ENCODE results near the gene PPARA. TPM values are rescaled to one million over a fixed set of nuclear protein-coding genes. Genes with fewer than 3 reads are reported as not detected.

The PPARA gene
- polyA plus RNA-seq, 1 donor from 2014 or later: 0.43 TPM

- Histone ChIP-seq H2AFZ (ENCODE audit: low read depth, low read length) (no peak overlapping the region), H3K27ac (ENCODE audit: low read length) (no peak overlapping the region), H3F3A (ENCODE audit: insufficient read depth, low read length, poor library complexity, severe bottlenecking) (no peaks in the 10 kb centered on the region), H3K79me2 (replicated peaks; ENCODE audit: insufficient read depth, low read length) (no peaks in the 10 kb centered on the region), H3K9me3 (ENCODE audit: low read length) (no peaks in the 10 kb centered on the region), H4K20me1 (ENCODE audit: insufficient read depth) (no peaks in the 10 kb centered on the region), H3K4me2 (ENCODE audit: low read length) (no peak overlapping the region), H3K9ac (ENCODE audit: low read length) (no peak overlapping the region), H3K27me3 (ENCODE audit: insufficient read depth, low read depth, low read length) (no peaks in the 10 kb centered on the region), H3K4me3 (ENCODE audit: low read length) (no peak overlapping the region), H3K36me3 (ENCODE audit: insufficient read depth, low read length) (no peaks in the 10 kb centered on the region), H3K9me2 (ENCODE audit: insufficient read depth, low read length) (no peaks in the 10 kb centered on the region)
- TF ChIP-seq RAD21 (conservative IDR thresholded peaks at IDR 0.05) (no peak), SMC3 (conservative IDR thresholded peaks at IDR 0.05; ENCODE audit: poor library complexity) (no peak), EP300 (conservative IDR thresholded peaks at IDR 0.05; ENCODE audit: poor library complexity, severe bottlenecking) (no peak), MXI1 (conservative IDR thresholded peaks at IDR 0.05; ENCODE audit: poor library complexity, severe bottlenecking) (no peak), TAF1 (IDR thresholded peaks at IDR 0.05; ENCODE audit: low read depth) (no peak)
Observed at GRCh38 chr22:46163557-46163888, 13.2 kb downstream of the PPARA start.

- Histone ChIP-seq H3K27ac (ENCODE audit: low read length) (no peak overlapping the region), H3K36me3 (ENCODE audit: insufficient read depth, low read length) (no peaks in the 10 kb centered on the region), H3F3A (ENCODE audit: insufficient read depth, low read length, poor library complexity, severe bottlenecking) (no peaks in the 10 kb centered on the region), H4K20me1 (ENCODE audit: insufficient read depth) (no peaks in the 10 kb centered on the region), H3K27me3 (ENCODE audit: insufficient read depth, low read depth, low read length) (no peaks in the 10 kb centered on the region), H3K4me2 (ENCODE audit: low read length) (no peak overlapping the region), H2AFZ (ENCODE audit: low read depth, low read length) (no peak overlapping the region), H3K9me2 (ENCODE audit: insufficient read depth, low read length) (no peaks in the 10 kb centered on the region), H3K9ac (ENCODE audit: low read length) (no peak overlapping the region), H3K4me3 (ENCODE audit: low read length) (no peak overlapping the region), H3K79me2 (replicated peaks; ENCODE audit: insufficient read depth, low read length) (no peaks in the 10 kb centered on the region), H3K9me3 (ENCODE audit: low read length) (no peaks in the 10 kb centered on the region)
- TF ChIP-seq EZH2 (IDR thresholded peaks at IDR 0.05; ENCODE audit: borderline replicate concordance, insufficient read depth, low read length, poor library complexity, severe bottlenecking) (no peak), TAF1 (IDR thresholded peaks at IDR 0.05; ENCODE audit: low read depth) (no peak), POLR2AphosphoS5 (IDR thresholded peaks at IDR 0.05) (no peak), RAD21 (conservative IDR thresholded peaks at IDR 0.05) (no peak), MXI1 (conservative IDR thresholded peaks at IDR 0.05; ENCODE audit: poor library complexity, severe bottlenecking) (no peak), SMC3 (conservative IDR thresholded peaks at IDR 0.05; ENCODE audit: poor library complexity) (no peak)
- TF ChIP-seq, protein P1, sequence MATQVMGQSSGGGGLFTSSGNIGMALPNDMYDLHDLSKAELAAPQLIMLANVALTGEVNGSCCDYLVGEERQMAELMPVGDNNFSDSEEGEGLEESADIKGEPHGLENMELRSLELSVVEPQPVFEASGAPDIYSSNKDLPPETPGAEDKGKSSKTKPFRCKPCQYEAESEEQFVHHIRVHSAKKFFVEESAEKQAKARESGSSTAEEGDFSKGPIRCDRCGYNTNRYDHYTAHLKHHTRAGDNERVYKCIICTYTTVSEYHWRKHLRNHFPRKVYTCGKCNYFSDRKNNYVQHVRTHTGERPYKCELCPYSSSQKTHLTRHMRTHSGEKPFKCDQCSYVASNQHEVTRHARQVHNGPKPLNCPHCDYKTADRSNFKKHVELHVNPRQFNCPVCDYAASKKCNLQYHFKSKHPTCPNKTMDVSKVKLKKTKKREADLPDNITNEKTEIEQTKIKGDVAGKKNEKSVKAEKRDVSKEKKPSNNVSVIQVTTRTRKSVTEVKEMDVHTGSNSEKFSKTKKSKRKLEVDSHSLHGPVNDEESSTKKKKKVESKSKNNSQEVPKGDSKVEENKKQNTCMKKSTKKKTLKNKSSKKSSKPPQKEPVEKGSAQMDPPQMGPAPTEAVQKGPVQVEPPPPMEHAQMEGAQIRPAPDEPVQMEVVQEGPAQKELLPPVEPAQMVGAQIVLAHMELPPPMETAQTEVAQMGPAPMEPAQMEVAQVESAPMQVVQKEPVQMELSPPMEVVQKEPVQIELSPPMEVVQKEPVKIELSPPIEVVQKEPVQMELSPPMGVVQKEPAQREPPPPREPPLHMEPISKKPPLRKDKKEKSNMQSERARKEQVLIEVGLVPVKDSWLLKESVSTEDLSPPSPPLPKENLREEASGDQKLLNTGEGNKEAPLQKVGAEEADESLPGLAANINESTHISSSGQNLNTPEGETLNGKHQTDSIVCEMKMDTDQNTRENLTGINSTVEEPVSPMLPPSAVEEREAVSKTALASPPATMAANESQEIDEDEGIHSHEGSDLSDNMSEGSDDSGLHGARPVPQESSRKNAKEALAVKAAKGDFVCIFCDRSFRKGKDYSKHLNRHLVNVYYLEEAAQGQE (IDR thresholded peaks at IDR 0.05; ENCODE audit: borderline replicate concordance): no peak
Observed at GRCh38 chr22:46165977-46166376, 15.7 kb downstream of the PPARA start.

DNA sequence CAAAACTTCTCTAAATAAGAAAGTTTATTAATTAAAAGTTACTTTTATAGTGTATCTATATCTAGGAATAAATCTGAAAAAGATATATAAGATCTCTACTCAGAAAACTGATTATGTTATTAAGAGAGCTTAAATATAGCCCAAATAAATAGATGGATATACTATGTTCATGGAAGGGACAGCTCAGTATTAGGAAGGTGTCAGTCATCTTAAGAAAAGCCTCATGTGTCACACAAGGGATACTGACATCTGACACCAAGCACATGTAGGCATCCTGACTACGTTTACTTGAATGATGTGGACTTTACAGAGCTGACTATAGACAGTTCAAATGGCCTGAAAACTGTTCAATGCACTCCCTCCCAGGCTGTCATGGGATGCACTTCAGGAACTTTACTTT lies 19.3 kb downstream of the PPARA start:
- no peak overlapping the region for H3K4me2 ChIP-seq (ENCODE audit: low read length)
- no peaks in the 10 kb centered on the region for H4K20me1 ChIP-seq (ENCODE audit: insufficient read depth)
- no peaks in the 10 kb centered on the region for H3K36me3 ChIP-seq (ENCODE audit: insufficient read depth, low read length)
- no peaks in the 10 kb centered on the region for H3K9me3 ChIP-seq (ENCODE audit: low read length)
- no peak for TF ChIP-seq TAF1 (IDR thresholded peaks at IDR 0.05; ENCODE audit: low read depth)
- no peak for TF ChIP-seq EZH2 (IDR thresholded peaks at IDR 0.05; ENCODE audit: borderline replicate concordance, insufficient read depth, low read length, poor library complexity, severe bottlenecking)
- TF ChIP-seq POLR2AphosphoS5 (IDR thresholded peaks at IDR 0.05): no peak
- TF ChIP-seq, protein P1 (IDR thresholded peaks at IDR 0.05; ENCODE audit: borderline replicate concordance): no peak
- TF ChIP-seq, protein P2, sequence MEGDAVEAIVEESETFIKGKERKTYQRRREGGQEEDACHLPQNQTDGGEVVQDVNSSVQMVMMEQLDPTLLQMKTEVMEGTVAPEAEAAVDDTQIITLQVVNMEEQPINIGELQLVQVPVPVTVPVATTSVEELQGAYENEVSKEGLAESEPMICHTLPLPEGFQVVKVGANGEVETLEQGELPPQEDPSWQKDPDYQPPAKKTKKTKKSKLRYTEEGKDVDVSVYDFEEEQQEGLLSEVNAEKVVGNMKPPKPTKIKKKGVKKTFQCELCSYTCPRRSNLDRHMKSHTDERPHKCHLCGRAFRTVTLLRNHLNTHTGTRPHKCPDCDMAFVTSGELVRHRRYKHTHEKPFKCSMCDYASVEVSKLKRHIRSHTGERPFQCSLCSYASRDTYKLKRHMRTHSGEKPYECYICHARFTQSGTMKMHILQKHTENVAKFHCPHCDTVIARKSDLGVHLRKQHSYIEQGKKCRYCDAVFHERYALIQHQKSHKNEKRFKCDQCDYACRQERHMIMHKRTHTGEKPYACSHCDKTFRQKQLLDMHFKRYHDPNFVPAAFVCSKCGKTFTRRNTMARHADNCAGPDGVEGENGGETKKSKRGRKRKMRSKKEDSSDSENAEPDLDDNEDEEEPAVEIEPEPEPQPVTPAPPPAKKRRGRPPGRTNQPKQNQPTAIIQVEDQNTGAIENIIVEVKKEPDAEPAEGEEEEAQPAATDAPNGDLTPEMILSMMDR (IDR thresholded peaks at IDR 0.05; ENCODE audit: poor library complexity, severe bottlenecking): no peak
- no peak for TF ChIP-seq RAD21 (conservative IDR thresholded peaks at IDR 0.05)
- TF ChIP-seq MXI1 (conservative IDR thresholded peaks at IDR 0.05; ENCODE audit: poor library complexity, severe bottlenecking): no peak
- no peak for TF ChIP-seq EP300 (conservative IDR thresholded peaks at IDR 0.05; ENCODE audit: poor library complexity, severe bottlenecking)
- no peak for TF ChIP-seq SMC3 (conservative IDR thresholded peaks at IDR 0.05; ENCODE audit: poor library complexity)
- H3F3A ChIP-seq (ENCODE audit: insufficient read depth, low read length, poor library complexity, severe bottlenecking): no peaks in the 10 kb centered on the region
- no peak overlapping the region for H3K27ac ChIP-seq (ENCODE audit: low read length)
- no peaks in the 10 kb centered on the region for H3K27me3 ChIP-seq (ENCODE audit: insufficient read depth, low read depth, low read length)
- H3K4me3 ChIP-seq (ENCODE audit: low read length): no peak overlapping the region
- no peaks in the 10 kb centered on the region for H3K9me2 ChIP-seq (ENCODE audit: insufficient read depth, low read length)
- no peak overlapping the region for H2AFZ ChIP-seq (ENCODE audit: low read depth, low read length)
- H3K9ac ChIP-seq (ENCODE audit: low read length): no peak overlapping the region
- no peaks in the 10 kb centered on the region for H3K79me2 ChIP-seq (replicated peaks; ENCODE audit: insufficient read depth, low read length)
